NCI-H510A treated with DMSO at 0.1 percent for 48 hours (cell line): Measurements from ENCODE around the gene CLK2.
A peak's percentile ranks its signal among the peaks of the same experiment; 100 is the strongest.
"Not testable (repeated sequence)": the region's sequence is repeated elsewhere in the genome, so short reads cannot be mapped to it uniquely, and the experiment has no call there.

Source experiments
- DNase-seq: peaks from one replicate; lab custom pipeline; 2025; lab: John Stamatoyannopoulos, UW

Gene CLK2

GRCh38 chr1:155266553-155266952 lies 6.8 kb downstream of the CLK2 start:
- no peak for DNase-seq

- DNase-seq = no peak
These were observed 10.2 kb downstream of the CLK2 start for GRCh38 chr1:155263067-155263466.

- peak; percentile 97 for DNase-seq
These were observed 11.2 kb downstream of the CLK2 start, which contains the start of gene SCAMP3 for GRCh38 chr1:155261852-155262673. SCAMP3 (minus strand) TSS chr1:155262360; CDS start chr1:155262151, 209 bp downstream.

- peak; percentile 48 for DNase-seq
These were observed 11.8 kb downstream of the CLK2 start for GRCh38 chr1:155261493-155261851.

GRCh38 chr1:155260276-155260675 lies 13.0 kb downstream of the CLK2 start:
- DNase-seq = no peak

- no peak for DNase-seq
These were observed 17.0 kb downstream of the CLK2 start for GRCh38 chr1:155256058-155256852.

GRCh38 chr1:155255243-155256007 lies 17.9 kb downstream of the CLK2 start, which contains the start of gene ENTREP3:
ENTREP3 (minus strand) TSS chr1:155255483; CDS start chr1:155254877, 606 bp downstream.
- DNase-seq = peak; percentile 62

GRCh38 chr1:155254714-155255242 lies 18.5 kb downstream of the CLK2 start:
- no peak for DNase-seq

- DNase-seq = no peak
These were observed 19.0 kb downstream of the CLK2 start for GRCh38 chr1:155254228-155254713.

- DNase-seq = no peak
These were observed 19.5 kb downstream of the CLK2 start for GRCh38 chr1:155253797-155254196.

GRCh38 chr1:155253208-155253607 lies 20.1 kb downstream of the CLK2 start:
- DNase-seq = no peak

GRCh38 chr1:155251566-155251965 lies 21.7 kb downstream of the CLK2 start:
- DNase-seq = no peak

- peak; percentile 92 for DNase-seq
These were observed 22.5 kb downstream of the CLK2 start for GRCh38 chr1:155250633-155251449.

GRCh38 chr1:155250246-155250632 lies 23.1 kb downstream of the CLK2 start:
- DNase-seq = no peak

GRCh38 chr1:155247667-155248553 lies 25.4 kb downstream of the CLK2 start:
- no peak for DNase-seq

GRCh38 chr1:155246796-155247195 lies 26.5 kb downstream of the CLK2 start:
- DNase-seq = not testable (repeated sequence)

- DNase-seq = no peak
These were observed 28.2 kb downstream of the CLK2 start for GRCh38 chr1:155245163-155245524.

GRCh38 chr1:155244368-155245162 lies 28.7 kb downstream of the CLK2 start:
- peak; percentile 98 for DNase-seq

- no peak for DNase-seq
These were observed 30.4 kb downstream of the CLK2 start for GRCh38 chr1:155242805-155243358.
